Naive thymus-derived CD8-positive, alpha-beta T cell (primary cell): ENCODE results near the gene PCDH8. TPM values are rescaled to one million over a fixed set of nuclear protein-coding genes. Genes with fewer than 3 reads are reported as not detected.

Experiments
- ATAC-seq, 2 donors: fragments of 150-1000 bp; cut with Tn5 transposase in 1 of 2; sonication (Bioruptor Pico), chemical (Tn5 transposase) in 1 of 2; 1 replicate in 1 of 2; 2 replicates in 1 of 2; pipeline ENCODE4 v1.10.0; 2021; ENCODE audit warnings: mild to moderate bottlenecking in 2 of 2, moderate library complexity in 2 of 2
- POLR2A ChIA-PET: fragments of 350-600 bp; sonication (Branson Sonifier 250); formaldehyde crosslinking; loops from one replicate; lab custom pipeline; 2021; ENCODE audit warnings: antibody characterized with exemption; lab: Charles Lee
- DNase-seq, 10 donors: peaks; one replicate each; pipeline versions ENCODE4 v3.0.0 to v3.0.0-alpha.2; 2020 to 2022
- H3K27ac Mint-ChIP-seq, 10 donors: one replicate each; pipeline ENCODE4 v1.8.0; 2020 to 2022; ENCODE audit warnings: mild to moderate bottlenecking in 10 of 10, mixed read lengths in 10 of 10, moderate library complexity in 4 of 10, inconsistent platforms in 1 of 10
- H3K27me3 Mint-ChIP-seq, 5 donors: one replicate each; pipeline ENCODE4 v1.8.0; 2021 to 2022; ENCODE audit warnings: mixed read lengths in 5 of 5
- H3K36me3 Mint-ChIP-seq, 3 donors: one replicate each; pipeline ENCODE4 v1.8.0; 2020 to 2022; ENCODE audit warnings: mixed read lengths in 3 of 3, mild to moderate bottlenecking in 2 of 3, inconsistent platforms in 1 of 3
- H3K4me1 Mint-ChIP-seq, 4 donors: one replicate each; pipeline ENCODE4 v1.8.0; 2021 to 2022; ENCODE audit warnings: mixed read lengths in 4 of 4
- H3K4me3 Mint-ChIP-seq, 10 donors: one replicate each; pipeline ENCODE4 v1.8.0; 2020 to 2022; ENCODE audit warnings: mild to moderate bottlenecking in 10 of 10, mixed read lengths in 10 of 10, moderate library complexity in 6 of 10, inconsistent platforms in 1 of 10
- H3K9me3 Mint-ChIP-seq, 9 donors: one replicate each; pipeline ENCODE4 v1.8.0; 2020 to 2022; ENCODE audit warnings: mixed read lengths in 9 of 9, mild to moderate bottlenecking in 3 of 9, inconsistent platforms in 1 of 9, moderate library complexity in 1 of 9
- polyA plus RNA-seq, 3 donors: library from polyadenylated mRNA; unstranded; fragments of 300-500 nt; fragmentation: Illumina TruSeq; gene quantifications; one replicate each; pipeline ENCODE4 v1.2.3, GENCODE V29; 2021
- total RNA-seq, 8 experiments: library from RNA in 2 of 8; stranded (reverse) in 2 of 8; gene quantifications; one replicate each; pipeline ENCODE4 v1.2.3 and lab custom pipeline; 2021 to 2026

PCDH8 gene
- total and polyA plus RNA-seq, 5 experiments from 2014 or later, result not detected

DNA sequence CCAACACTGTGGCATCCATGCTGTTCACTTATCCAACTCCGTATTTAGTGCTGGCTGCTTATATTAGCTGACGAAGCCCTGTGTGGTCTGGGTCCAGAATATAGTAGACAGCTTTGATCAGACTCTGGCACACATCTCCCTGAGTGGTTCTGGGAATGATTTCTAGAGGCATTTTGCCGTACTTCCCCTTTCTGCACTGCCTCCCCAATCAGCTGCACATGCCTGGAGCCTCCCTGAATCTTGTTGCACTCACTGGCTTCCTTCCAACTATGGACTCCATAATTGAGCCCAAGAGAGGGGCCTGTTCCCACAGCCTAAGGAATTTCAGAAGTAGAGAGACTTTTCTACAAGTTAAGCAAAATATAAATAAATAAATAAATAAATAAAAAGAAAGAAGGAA lies 30.4 kb upstream of the PCDH8 start:
- H3K27ac Mint-ChIP-seq, result no peak overlapping the region
- H3K27me3 Mint-ChIP-seq, result peaks cover 11 to 61% (median 15%) of the 10 kb centered on the region in 5 donors
- no peaks in the 10 kb centered on the region for H3K4me1 Mint-ChIP-seq
- peaks cover 0 to 25% (median 11%) of the 10 kb centered on the region in 3 donors for H3K36me3 Mint-ChIP-seq
- H3K9me3 Mint-ChIP-seq, result peaks cover 6 to 41% (median 23%) of the 10 kb centered on the region in 9 donors
- no peak for ATAC-seq
- no peak overlapping the region for H3K4me3 Mint-ChIP-seq
- no peak for DNase-seq
- POLR2A ChIA-PET, result no interaction called here

DNA sequence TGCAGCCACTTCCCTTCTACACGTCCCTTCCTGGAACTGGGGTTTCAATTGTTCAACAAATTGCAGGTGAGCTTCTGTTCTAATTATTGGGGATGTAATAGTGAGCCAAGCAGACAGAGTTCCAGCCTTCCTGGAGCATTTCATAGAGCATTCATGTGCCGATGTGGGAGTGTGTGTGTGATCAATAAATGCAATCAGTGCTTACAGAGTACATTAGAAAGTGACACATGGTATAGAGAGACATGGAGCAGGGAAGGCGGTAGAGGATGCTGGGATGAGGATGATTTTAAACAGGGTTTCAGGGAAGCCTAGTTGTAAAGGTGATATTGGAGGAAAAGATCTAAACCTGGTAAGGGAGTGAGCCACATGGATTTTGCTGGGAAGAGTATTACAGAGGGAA lies 21.7 kb upstream of the PCDH8 start:
- no peak overlapping the region for H3K27ac Mint-ChIP-seq
- DNase-seq (no peak), ATAC-seq (no peak)
- POLR2A ChIA-PET, result no interaction called here
- peaks cover 0 to 17% (median 11%) of the 10 kb centered on the region in 9 donors for H3K9me3 Mint-ChIP-seq
- peaks cover 0 to 2% (median 0%) of the 10 kb centered on the region in 4 donors for H3K4me1 Mint-ChIP-seq
- peaks cover 0 to 5% (median 3%) of the 10 kb centered on the region in 3 donors for H3K36me3 Mint-ChIP-seq
- H3K4me3 Mint-ChIP-seq, result no peak overlapping the region
- peaks cover 6 to 43% (median 14%) of the 10 kb centered on the region in 5 donors for H3K27me3 Mint-ChIP-seq

- ATAC-seq (no peak), DNase-seq (no peak)
- H3K27ac Mint-ChIP-seq, result no peak overlapping the region
- H3K9me3 Mint-ChIP-seq, result peaks cover 0 to 14% (median 7%) of the 10 kb centered on the region in 9 donors
- peaks cover 0 to 3% (median 0%) of the 10 kb centered on the region in 3 donors for H3K36me3 Mint-ChIP-seq
- peaks cover 0 to 2% (median 0%) of the 10 kb centered on the region in 4 donors for H3K4me1 Mint-ChIP-seq
- POLR2A ChIA-PET, result no interaction called here
- H3K4me3 Mint-ChIP-seq, result no peak overlapping the region
- peaks cover 6 to 43% (median 14%) of the 10 kb centered on the region in 5 donors for H3K27me3 Mint-ChIP-seq
These were observed 21.2 kb upstream of the PCDH8 start for GRCh38 chr13:52869621-52870020.

DNA sequence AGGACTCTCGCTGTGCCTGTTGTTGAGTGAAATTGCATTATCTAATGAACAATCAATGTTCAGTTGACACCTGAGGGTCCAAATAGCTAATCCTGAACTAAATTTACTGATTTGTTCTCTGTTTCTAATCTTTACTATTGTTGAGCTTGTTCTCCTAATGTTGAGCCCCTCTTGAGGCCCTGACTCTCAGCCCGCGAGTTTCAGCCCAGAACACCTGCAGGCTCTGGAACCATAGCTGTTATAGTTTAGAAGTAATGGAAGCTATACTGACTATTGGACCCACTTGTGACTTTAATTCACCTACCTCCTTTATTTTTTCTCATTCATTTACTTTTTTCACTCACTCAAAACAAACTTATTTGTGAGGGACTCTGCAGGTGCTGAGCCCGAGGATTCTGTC lies 20.6 kb upstream of the PCDH8 start:
- Mint-ChIP-seq H3K4me1 (peaks cover 0 to 2% (median 0%) of the 10 kb centered on the region in 4 donors), H3K4me3 (no peak overlapping the region), H3K36me3 (peaks cover 0 to 1% (median 0%) of the 10 kb centered on the region in 3 donors), H3K27me3 (peaks cover 6 to 43% (median 14%) of the 10 kb centered on the region in 5 donors), H3K9me3 (peaks cover 0 to 11% (median 6%) of the 10 kb centered on the region in 9 donors), H3K27ac (no peak overlapping the region)
- DNase-seq (no peak), ATAC-seq (no peak)
- POLR2A ChIA-PET, result no interaction called here

- Mint-ChIP-seq H3K27ac (no peak overlapping the region), H3K36me3 (no peaks in the 10 kb centered on the region), H3K4me3 (no peak overlapping the region), H3K27me3 (peaks cover 7 to 43% (median 14%) of the 10 kb centered on the region in 5 donors), H3K9me3 (peaks cover 0 to 9% (median 0%) of the 10 kb centered on the region in 9 donors), H3K4me1 (peaks cover 0 to 2% (median 0%) of the 10 kb centered on the region in 4 donors)
- DNase-seq, result no peak
- POLR2A ChIA-PET, result no interaction called here
- ATAC-seq, result no peak
These were observed 19.8 kb upstream of the PCDH8 start for GRCh38 chr13:52868190-52868589.

- ATAC-seq (no peak), DNase-seq (no peak)
- H3K9me3 Mint-ChIP-seq, result peaks cover 0 to 3% (median 0%) of the 10 kb centered on the region in 9 donors
- H3K27ac Mint-ChIP-seq, result no peak overlapping the region
- H3K4me3 Mint-ChIP-seq, result no peak overlapping the region
- POLR2A ChIA-PET, result no interaction called here
- H3K27me3 Mint-ChIP-seq, result peaks cover 0 to 28% (median 3%) of the 10 kb centered on the region in 5 donors
- H3K36me3 Mint-ChIP-seq, result no peaks in the 10 kb centered on the region
- no peaks in the 10 kb centered on the region for H3K4me1 Mint-ChIP-seq
These were observed 16.5 kb upstream of the PCDH8 start for GRCh38 chr13:52864941-52865340.

DNA sequence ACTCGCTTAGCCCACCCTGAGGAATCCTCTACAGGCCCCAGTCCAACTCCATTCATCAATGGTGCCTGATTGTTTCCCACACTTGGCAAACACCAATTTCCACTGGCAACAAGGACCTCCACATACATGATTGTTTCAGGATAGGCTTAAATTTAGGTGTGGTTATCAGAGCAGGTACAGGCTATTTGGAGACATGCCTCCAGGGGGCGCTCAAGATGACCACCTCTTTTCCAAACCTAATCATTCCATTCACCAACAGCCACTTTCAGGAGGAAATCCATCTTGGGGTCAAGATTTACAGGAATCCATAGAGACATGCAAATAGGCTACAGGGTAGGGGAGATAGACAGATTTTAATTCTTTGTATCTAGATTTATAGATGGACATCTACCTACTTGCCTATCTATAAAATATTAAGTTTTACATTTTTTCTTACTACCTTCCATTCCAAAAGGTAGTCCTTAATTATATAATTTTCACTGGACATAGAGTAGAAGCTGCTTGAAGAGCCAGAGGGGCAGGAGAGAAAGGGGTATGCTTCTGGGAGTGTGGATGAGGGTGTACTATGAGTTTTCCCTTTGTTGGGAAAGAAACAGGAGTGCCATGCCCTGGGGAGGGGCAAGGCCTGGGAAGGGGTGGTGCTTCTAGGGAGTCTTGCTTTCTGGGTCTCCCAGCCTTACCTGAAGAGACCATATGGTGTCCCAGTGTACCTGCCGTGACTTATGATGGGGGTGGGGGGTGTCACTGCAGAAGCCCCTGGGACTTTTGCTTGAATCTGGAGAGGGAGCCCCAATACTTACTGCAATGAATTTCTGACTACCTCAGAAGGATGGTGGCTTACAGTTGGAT lies 14.1 kb upstream of the PCDH8 start:
- Mint-ChIP-seq H3K36me3 (no peaks in the 10 kb centered on the region), H3K27ac (peak overlapping the region in 1 of 10 donors; percentile 57), H3K27me3 (peaks cover 2 to 40% (median 6%) of the 10 kb centered on the region in 5 donors), H3K4me1 (no peaks in the 10 kb centered on the region), H3K9me3 (peaks cover 0 to 6% (median 0%) of the 10 kb centered on the region in 9 donors), H3K4me3 (no peak overlapping the region)
- ATAC-seq, result no peak
- DNase-seq, result no peak
- POLR2A ChIA-PET, result no interaction called here

DNA sequence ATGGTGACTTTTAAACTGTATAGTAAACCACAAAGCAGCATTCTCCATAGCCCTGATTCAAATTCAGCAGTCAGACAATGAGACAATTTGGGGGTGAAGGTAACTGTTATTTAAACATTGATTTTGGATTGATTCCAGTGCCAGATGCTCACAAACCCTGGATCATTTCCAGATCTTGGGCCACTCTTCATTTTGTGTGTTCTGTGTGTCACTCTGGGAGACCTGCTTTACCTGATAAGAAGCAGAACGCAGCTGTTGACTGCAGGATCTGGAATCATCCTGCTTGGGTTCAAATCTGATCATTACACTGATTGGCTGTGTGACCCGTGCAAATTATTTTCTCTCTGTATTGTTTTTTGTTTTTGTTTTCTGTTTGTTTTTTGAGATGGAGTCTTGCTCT lies 4.0 kb upstream of the PCDH8 start:
- H3K27me3 Mint-ChIP-seq, result peaks cover 36 to 81% (median 72%) of the 10 kb centered on the region in 5 donors
- H3K4me3 Mint-ChIP-seq, result peak overlapping the region in 6 of 10 donors; percentile 13 to 28 (median 14)
- POLR2A ChIA-PET, result no interaction called here
- H3K27ac Mint-ChIP-seq, result no peak overlapping the region
- H3K9me3 Mint-ChIP-seq, result peaks cover 0 to 16% (median 9%) of the 10 kb centered on the region in 9 donors
- no peak for ATAC-seq
- peaks cover 10 to 29% (median 21%) of the 10 kb centered on the region in 4 donors for H3K4me1 Mint-ChIP-seq
- peaks cover 0 to 22% (median 10%) of the 10 kb centered on the region in 3 donors for H3K36me3 Mint-ChIP-seq
- no peak for DNase-seq

- no peak overlapping the region for H3K27ac Mint-ChIP-seq
- no peak for DNase-seq
These were observed 2.9 kb upstream of the PCDH8 start for GRCh38 chr13:52851137-52851962.

DNA sequence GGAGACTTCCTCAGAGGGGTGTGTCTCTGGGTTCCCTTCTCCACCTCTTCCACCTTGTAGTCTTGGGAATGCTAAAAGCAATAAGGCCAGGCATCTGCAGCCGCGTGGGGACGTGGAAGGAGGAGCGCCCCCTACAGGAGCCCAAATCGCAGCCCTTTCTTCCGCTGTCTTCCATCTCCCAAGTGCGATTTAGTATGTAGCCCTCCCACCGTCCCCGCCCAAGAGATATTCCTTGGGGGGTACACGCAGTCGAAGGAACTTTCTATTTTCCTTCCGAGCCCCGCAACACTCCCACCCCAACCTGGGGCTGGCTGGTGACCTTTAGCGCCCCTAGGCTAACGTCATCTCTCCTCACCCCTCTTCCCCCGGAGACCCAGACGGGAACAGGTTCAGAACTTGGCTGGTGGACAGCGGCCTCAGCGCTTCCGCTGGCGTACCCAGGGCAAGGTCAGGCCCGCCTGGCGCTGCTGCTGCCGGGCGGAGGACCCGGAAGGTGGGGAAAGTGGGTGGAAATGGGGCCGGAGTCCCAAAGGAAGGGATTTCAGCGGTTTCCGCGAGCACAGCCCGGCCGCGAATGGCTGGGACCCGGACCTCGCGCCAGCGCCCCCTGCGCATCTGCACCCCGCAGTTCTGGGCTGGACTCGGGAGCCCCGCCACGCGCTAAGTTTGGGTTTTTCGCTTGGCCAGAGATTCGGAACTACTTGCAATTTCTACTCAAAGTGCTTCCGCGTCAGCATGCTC lies 2.1 kb upstream of the PCDH8 start:
- peak overlapping the region; percentile 66 to 81 (median 75) for H3K4me3 Mint-ChIP-seq
- DNase-seq, result peak in 3 of 10 donors; percentile 5 to 28 (median 23)
- H3K4me1 Mint-ChIP-seq, result peaks cover 10 to 29% (median 21%) of the 10 kb centered on the region in 4 donors
- POLR2A ChIA-PET, result no interaction called here
- H3K27ac Mint-ChIP-seq, result no peak overlapping the region
- H3K36me3 Mint-ChIP-seq, result peaks cover 0 to 22% (median 10%) of the 10 kb centered on the region in 3 donors
- ATAC-seq, result peak; percentile 42 to 43
- peaks cover 0 to 16% (median 9%) of the 10 kb centered on the region in 9 donors for H3K9me3 Mint-ChIP-seq
- H3K27me3 Mint-ChIP-seq, result peaks cover 35 to 76% (median 62%) of the 10 kb centered on the region in 5 donors

More at GRCh38 chr13:52851137-52851962, 2.9 kb upstream of the PCDH8 start:
- POLR2A ChIA-PET, result no interaction called here
- Mint-ChIP-seq H3K9me3 (peaks cover 0 to 16% (median 9%) of the 10 kb centered on the region in 9 donors), H3K36me3 (peaks cover 0 to 22% (median 10%) of the 10 kb centered on the region in 3 donors), H3K4me3 (peak overlapping the region; percentile 54 to 80 (median 72)), H3K4me1 (peaks cover 10 to 29% (median 21%) of the 10 kb centered on the region in 4 donors), H3K27me3 (peaks cover 35 to 81% (median 68%) of the 10 kb centered on the region in 5 donors)
- ATAC-seq, result no peak

- Mint-ChIP-seq H3K27ac (no peak overlapping the region), H3K36me3 (peaks cover 0 to 22% (median 12%) of the 10 kb centered on the region in 3 donors), H3K27me3 (peaks cover 31 to 75% (median 60%) of the 10 kb centered on the region in 5 donors), H3K4me3 (peak overlapping the region in 9 of 10 donors; percentile 42 to 81 (median 76)), H3K4me1 (peaks cover 10 to 32% (median 24%) of the 10 kb centered on the region in 4 donors), H3K9me3 (peaks cover 0 to 15% (median 8%) of the 10 kb centered on the region in 9 donors)
- DNase-seq (no peak), ATAC-seq (no peak)
- POLR2A ChIA-PET, result no interaction called here
These were observed 1.6 kb upstream of the PCDH8 start for GRCh38 chr13:52850072-52850395.
